Mononuclear cell (primary cell): ENCODE measurements around the gene COL15A1. TPM values are rescaled to one million over a fixed set of nuclear protein-coding genes. Genes with fewer than 3 reads are reported as not detected.

ENCODE experiments used
- H3K27me3 ChIP-seq: 2 replicates; pipeline ENCODE4 v1.6.0; 2011; ENCODE audit warnings: low read length, control low read depth; ENCODE audit not compliant: insufficient read depth
- H3K4me1 ChIP-seq: 2 replicates; pipeline ENCODE4 v1.5.1; 2011; ENCODE audit warnings: mild to moderate bottlenecking, low read length, control low read depth; ENCODE audit not compliant: insufficient read depth
- H3K4me3 ChIP-seq: 2 replicates; pipeline ENCODE4 v1.5.1; 2011; ENCODE audit warnings: mild to moderate bottlenecking, low read length, moderate library complexity
- H3K9me3 ChIP-seq: 2 replicates; pipeline ENCODE4 v1.5.1; 2011; ENCODE audit warnings: low read depth, mild to moderate bottlenecking, control low read depth, low read length
- total RNA-seq: library from RNA; depleted of rRNA; stranded (reverse); fragments of >200 nt; gene quantifications from one replicate; pipeline ENCODE4 v1.2.3, GENCODE V29; 2012

Gene COL15A1
- total RNA-seq, 1 donor = not detected

DNA sequence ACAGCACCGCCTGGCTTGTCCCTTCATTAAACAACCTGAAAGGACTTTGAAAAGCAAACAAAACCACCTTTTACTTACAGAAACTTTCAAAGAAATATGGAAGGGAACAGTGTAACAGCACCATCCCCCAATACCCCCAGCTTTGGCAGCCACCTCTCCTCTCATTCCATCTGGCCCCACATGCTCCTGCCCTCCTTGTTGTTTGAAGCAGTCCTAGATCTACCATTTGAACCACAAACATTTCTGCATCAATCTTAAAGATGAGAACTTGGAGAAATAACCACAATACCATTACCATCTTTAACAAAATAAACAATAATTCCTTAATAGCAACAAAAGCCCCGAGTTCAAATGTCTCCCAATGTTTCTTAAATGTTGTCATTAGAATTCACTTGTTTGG lies 17.8 kb upstream of the COL15A1 start:
- peaks cover 6% of the 10 kb centered on the region for H3K4me1 ChIP-seq
- H3K9me3 ChIP-seq = no peaks in the 10 kb centered on the region
- H3K4me3 ChIP-seq = no peak overlapping the region
- H3K27me3 ChIP-seq = no peaks in the 10 kb centered on the region

DNA sequence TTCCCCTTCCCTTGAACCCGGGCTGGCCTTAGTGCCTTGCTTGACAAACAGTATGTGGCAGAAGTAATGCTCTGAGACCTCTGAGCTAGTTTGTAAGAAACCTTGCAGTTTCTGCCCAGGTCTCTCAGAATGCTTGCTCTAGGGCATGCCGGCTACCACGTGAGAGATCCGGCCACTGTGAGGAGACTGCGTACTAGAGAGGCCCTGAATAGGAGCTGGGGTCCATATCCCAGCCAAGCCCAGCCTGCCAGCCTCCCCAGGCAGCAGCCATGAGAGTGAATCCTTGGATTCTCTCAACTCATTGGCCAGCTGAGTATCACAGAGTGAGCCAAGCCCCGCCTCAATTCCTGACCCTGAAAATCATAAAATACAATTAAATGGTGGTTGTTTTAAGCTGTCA lies 16.0 kb upstream of the COL15A1 start:
- Histone ChIP-seq H3K4me1 (peaks cover 4% of the 10 kb centered on the region), H3K27me3 (no peaks in the 10 kb centered on the region), H3K4me3 (no peak overlapping the region), H3K9me3 (no peaks in the 10 kb centered on the region)

DNA sequence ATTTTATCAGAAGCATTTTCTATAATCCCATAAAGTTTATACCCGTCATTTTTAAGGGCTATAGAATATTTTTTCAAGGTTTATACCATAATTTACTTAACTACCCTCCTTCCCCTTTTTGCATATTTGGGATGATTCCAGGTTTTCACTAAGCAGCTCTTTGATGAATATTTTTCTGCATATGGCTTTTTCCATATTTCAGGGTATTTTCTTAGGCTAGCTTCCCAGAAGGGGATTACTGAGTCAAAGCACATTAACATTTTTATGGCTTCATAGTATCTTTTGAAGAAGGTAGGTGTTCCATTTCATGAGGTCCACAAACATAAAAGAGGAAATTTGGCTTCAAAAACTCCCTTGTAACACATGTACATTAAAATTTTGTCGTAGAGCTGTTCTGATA lies 14.6 kb upstream of the COL15A1 start:
- Histone ChIP-seq H3K9me3 (no peaks in the 10 kb centered on the region), H3K27me3 (no peaks in the 10 kb centered on the region), H3K4me1 (no peaks in the 10 kb centered on the region), H3K4me3 (no peak overlapping the region)

DNA sequence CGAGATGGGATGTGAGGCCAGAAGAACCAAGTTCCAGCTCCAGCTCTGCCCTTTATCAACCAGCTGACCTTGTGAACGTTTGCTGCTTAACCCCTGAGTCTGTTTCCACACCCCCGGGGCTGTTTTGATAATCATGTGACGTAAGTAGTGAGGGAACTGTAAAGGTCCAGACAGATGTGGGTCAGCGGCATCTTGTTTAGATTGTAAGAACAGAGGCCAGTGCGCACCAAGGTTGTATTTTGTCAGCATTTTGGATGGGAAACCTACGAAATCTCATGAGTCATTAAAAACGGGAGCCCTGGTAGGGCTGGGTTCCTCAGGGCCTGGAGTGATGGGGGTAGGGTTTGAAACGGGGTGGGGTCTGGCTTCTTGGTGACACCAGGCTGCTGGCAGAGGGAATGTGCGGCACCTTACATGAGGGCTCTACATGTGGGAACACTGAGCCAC lies 13.8 kb upstream of the COL15A1 start:
- H3K4me1 ChIP-seq = no peaks in the 10 kb centered on the region
- H3K27me3 ChIP-seq = no peaks in the 10 kb centered on the region

DNA sequence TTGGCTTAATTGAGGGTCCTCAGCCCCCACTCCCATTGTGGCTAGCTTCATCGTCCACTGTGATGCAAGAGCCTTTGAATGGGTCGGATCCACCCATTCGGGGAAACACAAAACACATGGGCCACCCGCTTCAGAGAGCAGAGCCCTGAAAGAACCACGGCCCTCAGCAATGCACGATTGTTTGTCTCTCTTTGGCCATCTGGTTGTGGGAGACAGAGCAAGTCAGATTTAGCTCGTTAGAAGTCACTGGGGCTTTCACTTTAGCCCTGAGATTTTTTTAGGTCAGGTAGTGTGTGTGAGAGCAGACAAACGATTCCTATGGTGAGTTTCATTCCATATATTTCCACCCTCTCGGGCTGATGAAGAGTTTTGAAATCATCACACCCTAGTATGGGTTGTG lies 12.9 kb upstream of the COL15A1 start:
- Histone ChIP-seq H3K27me3 (peaks cover 1% of the 10 kb centered on the region), H3K4me1 (no peaks in the 10 kb centered on the region), H3K4me3 (no peak overlapping the region), H3K9me3 (no peaks in the 10 kb centered on the region)

More for the DNA sequence above, 13.8 kb upstream of the COL15A1 start:
- H3K4me3 ChIP-seq = no peak overlapping the region
- H3K9me3 ChIP-seq = no peaks in the 10 kb centered on the region

DNA sequence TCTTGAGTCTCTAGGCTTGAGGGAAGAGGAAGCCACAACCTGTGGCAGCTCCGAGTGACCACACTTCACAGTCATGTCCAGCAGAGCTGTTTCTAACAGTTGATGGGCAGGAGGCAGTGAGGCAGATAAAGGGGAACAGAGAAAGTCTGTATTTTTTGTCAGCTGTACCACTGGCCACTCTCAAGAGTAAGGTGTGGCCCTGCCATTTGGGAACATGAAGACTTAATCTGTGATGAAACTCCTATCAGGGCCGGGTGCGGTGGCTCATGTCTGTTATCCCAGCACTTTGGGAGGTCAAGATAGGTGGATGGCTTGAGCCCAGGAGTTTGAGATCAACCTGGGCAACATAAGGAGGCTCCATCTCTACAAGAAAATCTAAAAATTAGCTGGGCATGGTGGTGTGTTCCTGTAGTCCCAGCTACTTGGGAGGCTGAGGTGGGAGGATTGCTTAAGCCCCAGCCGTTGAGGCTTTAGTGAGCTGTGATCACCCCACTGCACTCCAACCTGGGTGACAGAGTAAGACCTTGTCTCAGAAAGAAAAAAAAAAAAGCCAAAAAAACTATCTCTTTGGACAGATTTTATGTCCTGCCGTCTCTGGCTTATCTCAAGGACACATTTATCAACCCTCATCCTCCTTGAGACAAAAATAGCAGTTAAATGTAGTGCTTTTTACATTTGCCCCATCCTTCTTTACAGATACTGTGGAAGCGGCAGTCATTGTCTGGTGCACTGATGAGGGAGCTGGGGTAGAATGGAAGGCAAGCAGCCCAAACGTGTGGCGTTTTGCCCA lies 11.9 kb upstream of the COL15A1 start:
- Histone ChIP-seq H3K4me1 (no peaks in the 10 kb centered on the region), H3K27me3 (peaks cover 4% of the 10 kb centered on the region), H3K9me3 (no peaks in the 10 kb centered on the region), H3K4me3 (no peak overlapping the region)

DNA sequence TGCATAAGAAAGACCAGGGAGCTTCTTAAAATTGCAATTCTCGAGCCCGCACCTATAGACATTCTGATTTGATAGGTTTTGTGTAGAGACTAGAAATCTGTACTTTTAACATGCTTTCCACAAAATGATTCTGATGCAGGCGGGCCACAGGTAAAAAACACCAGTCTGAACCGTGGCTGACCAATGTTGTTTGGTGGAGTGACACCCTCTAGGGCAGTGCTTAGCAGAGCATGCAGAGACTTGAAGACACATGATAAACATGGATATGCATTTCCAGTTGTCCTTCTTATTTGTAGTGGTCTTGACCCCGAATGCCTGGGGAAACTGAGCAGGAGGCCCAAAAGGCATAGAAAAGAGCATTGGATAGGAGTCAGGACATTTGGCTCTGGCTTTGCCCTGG lies 10.5 kb upstream of the COL15A1 start:
- Histone ChIP-seq H3K4me3 (no peak overlapping the region), H3K4me1 (no peaks in the 10 kb centered on the region), H3K9me3 (no peaks in the 10 kb centered on the region), H3K27me3 (peaks cover 4% of the 10 kb centered on the region)

DNA sequence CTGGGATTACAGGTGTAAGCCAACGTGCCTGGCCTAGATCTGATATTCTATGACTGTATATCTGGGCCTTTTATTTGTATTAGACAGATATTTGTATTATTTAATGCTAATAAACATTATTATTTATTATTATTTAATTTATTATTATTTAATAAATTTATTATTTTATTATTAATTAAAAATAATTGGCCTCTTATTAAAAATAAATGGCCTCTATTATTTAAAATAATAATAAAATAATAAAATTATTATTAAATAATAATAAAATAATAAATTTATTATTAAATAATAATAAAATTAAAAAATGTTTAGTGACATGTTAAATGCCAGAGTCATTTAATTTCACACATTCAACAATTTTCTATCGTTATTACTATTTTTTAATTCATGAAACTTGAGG lies 9.8 kb upstream of the COL15A1 start:
- no peak overlapping the region for H3K4me3 ChIP-seq
- H3K27me3 ChIP-seq = peaks cover 4% of the 10 kb centered on the region
- H3K4me1 ChIP-seq = no peaks in the 10 kb centered on the region
- H3K9me3 ChIP-seq = no peaks in the 10 kb centered on the region

DNA sequence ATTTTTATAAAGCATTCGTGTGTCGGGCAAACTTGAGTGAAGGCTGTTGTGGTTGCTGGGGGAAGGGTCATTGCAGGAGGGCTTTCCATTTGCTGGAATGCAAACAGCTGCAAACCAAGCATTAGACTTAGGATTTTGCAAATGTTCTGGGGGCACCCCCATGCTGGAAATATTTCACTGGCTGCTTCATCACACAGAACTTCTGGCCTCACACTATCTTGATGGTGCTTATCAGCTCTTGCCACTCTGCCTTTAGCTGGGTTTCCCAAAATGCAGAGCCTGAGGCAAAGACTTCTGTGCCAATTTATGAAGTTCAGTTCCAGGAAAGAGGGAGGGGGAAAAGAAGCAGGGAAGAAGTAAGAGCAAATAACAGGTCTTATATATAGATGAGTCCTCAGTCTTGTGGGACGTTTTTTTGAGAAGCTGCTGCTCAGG lies 8.6 kb upstream of the COL15A1 start:
- Histone ChIP-seq H3K4me1 (no peaks in the 10 kb centered on the region), H3K9me3 (no peaks in the 10 kb centered on the region), H3K27me3 (peaks cover 6% of the 10 kb centered on the region), H3K4me3 (no peak overlapping the region)

DNA sequence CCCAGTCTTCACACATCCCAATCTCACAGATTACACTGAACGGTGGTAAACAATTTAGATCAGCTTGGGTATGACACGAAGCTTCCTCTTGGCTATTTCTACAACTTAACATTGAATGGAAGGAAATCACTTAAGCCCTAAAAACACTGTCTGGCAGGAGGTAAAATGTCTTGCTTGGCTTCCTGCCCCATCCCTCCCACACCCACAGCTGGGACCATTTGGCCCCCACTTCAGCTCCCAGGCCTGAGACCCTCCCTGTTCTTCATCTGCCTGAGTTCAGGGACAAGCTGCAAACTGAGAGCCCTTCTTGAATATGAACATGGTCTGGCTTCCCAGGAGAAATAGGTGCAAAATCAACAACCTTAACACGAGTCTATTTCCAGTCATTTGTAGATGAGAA lies 3.4 kb upstream of the COL15A1 start:
- no peaks in the 10 kb centered on the region for H3K9me3 ChIP-seq
- no peak overlapping the region for H3K4me3 ChIP-seq
- peaks cover 48% of the 10 kb centered on the region for H3K27me3 ChIP-seq
- H3K4me1 ChIP-seq = peaks cover 10% of the 10 kb centered on the region

DNA sequence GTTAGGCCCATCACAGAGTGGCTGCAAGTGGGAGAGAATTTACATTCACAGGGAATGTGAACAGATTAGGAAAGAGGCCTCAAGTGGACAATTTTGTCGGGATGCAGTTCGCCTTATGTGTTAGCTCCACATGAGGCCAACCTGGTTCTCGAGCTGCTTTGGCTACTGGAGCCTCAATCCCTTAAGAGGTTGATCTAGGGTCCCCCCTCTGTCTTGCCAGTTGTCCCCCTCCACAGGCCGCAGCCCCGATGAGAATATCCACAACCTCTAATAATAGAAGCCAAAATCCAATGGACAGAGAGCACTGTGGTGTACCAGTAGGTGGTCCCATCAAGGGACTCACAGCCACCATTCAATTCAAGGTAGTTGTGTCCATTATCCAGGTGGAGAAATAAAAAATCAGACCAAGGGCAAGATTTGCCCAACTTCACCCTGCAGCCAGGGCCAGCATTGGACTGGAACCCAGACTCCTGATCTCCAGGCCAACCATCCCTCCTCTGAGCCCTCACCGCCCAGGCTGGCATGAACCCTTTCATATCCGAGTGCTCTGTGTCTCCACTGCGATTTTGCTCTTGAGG lies 1.7 kb upstream of the COL15A1 start:
- Histone ChIP-seq H3K4me3 (no peak overlapping the region), H3K27me3 (peaks cover 61% of the 10 kb centered on the region), H3K9me3 (no peaks in the 10 kb centered on the region), H3K4me1 (peaks cover 10% of the 10 kb centered on the region)

DNA sequence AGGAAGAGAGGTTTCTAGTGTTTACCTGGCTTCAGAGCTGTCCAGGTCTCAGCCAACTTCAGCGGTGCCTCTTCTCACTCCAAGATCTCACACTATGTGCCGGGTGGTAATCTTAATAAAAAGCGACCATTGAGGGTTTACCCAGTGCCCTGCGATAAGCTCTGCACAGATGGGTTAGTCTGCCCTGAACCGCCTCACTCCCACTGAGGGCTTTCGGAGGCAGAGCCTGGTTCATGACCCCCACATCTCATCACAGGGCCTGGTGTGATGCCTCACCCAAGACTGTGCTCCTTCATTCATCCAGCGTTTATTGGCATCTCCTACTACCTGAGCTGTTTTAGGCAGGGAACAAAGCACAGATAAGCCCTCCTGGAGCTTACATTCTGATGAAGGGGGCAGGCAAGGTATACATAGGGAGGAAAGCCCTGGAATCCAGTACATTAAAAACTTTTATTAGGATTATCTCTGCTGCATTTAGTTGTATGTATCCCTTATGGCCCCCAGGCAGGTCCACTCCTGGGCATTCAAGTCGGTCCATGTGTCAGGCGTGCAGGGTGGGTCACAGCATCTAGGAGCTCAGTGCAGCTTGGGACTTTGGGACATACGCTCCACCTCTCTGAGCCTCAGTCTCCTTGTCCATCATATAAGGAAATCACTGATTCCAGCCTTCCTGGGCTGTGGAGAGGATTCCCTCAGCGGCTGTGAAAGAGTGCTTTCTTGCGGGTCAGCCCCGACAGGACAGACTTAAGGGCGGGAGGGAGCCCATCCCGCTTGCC lies 613 bp upstream of the COL15A1 start:
- H3K4me3 ChIP-seq = no peak overlapping the region
- no peaks in the 10 kb centered on the region for H3K9me3 ChIP-seq
- H3K4me1 ChIP-seq = peaks cover 10% of the 10 kb centered on the region
- peaks cover 61% of the 10 kb centered on the region for H3K27me3 ChIP-seq

DNA sequence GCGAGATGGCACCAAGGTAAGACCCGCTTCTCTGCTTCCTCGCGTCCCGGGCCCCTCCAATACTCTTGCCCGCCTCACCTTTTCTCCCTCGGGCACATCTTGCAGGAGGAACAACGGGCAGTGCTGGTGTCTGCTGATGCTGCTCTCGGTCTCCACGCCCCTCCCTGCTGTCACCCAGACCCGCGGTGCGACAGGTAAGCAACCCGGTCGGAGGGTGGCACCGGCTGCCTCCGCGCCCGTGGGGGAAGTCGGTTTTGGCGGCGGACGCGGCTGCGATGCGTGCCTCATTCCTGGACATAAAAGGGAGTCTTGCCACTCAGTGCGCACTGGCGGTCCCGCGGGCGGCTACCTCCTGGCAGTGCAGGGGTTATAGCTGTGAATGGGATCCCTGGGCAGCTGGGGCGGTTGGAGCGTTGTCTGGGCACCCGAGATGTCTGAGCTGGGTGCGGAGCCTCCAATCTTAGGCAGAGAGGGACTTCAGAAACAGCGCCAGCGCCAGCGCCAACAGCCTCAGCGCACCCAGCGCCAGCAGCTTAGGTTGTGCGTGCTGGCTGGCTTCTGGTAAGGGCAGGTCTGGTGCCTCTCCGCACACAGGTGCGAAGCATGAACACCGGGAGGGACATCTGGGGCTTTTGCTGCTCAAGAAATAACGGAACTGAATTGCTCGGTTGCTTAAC lies 488 bp downstream of the COL15A1 start:
- H3K9me3 ChIP-seq = no peaks in the 10 kb centered on the region
- no peak overlapping the region for H3K4me3 ChIP-seq
- H3K4me1 ChIP-seq = peaks cover 10% of the 10 kb centered on the region
- peaks cover 61% of the 10 kb centered on the region for H3K27me3 ChIP-seq

DNA sequence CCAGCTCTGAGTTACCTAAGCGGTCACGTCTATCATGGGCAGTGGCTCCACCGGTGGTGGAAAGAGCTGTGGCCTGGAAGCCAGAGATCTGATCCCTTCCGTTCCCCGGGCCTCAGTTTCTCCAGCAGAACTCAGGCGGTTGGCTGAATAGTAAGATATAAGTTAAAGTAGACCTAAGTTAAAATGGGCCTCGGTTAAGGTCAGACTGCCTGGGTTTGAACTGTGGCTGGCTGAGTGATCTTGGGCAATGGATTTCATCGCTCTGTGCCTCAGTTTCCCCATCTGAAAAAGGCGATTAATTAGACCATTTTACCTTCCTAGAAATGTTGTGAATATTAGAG lies 997 bp downstream of the COL15A1 start:
- Histone ChIP-seq H3K27me3 (peaks cover 59% of the 10 kb centered on the region), H3K9me3 (no peaks in the 10 kb centered on the region), H3K4me3 (no peak overlapping the region), H3K4me1 (peaks cover 10% of the 10 kb centered on the region)

DNA sequence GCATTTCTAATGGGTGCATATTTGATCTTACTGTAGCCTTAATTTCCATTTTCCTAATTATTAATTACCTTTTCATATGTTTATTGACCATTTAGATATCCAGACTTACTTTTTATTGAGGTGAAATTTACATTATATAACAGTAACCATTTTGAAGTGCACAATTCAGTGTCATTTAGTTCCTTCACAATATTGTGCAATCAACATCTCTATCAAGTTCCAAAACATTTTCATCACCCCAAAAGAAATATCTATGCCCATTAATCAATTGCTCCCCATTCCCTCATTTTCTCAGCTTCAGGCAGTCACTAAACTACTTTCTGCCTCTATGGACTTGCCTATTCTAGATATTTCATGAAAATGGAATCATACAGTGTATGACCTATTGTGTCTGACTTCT lies 5.9 kb downstream of the COL15A1 start:
- H3K4me1 ChIP-seq = peaks cover 2% of the 10 kb centered on the region
- no peak overlapping the region for H3K4me3 ChIP-seq
- peaks cover 30% of the 10 kb centered on the region for H3K27me3 ChIP-seq
- no peaks in the 10 kb centered on the region for H3K9me3 ChIP-seq
